OCI-LY1 (cell line): ENCODE data around the gene CCL1.

Experiments
- H2AFZ ChIP-seq: fragments of 200-600 bp; sonication (generic), shearing (Covaris generic); 2 replicates; pipeline ENCODE4 v1.6.0; 2014; ENCODE audit warnings: antibody characterized with exemption, mild to moderate bottlenecking, low read length
- H3F3A ChIP-seq: fragments of 200-600 bp; sonication (generic), shearing (Covaris generic); 2 replicates; pipeline ENCODE4 v1.6.0; 2014; ENCODE audit warnings: mild to moderate bottlenecking, antibody characterized with exemption, low read length, moderate library complexity; ENCODE audit not compliant: insufficient read depth
- H3K27ac ChIP-seq: fragments of 200-600 bp; sonication (generic); 2 replicates; pipeline ENCODE4 v1.5.1; 2014; ENCODE audit warnings: low read length, mixed run types, mild to moderate bottlenecking, low read depth; ENCODE audit not compliant: poor library complexity, severe bottlenecking
- H3K27me3 ChIP-seq: fragments of 200-600 bp; sonication (generic); 2 replicates; pipeline ENCODE4 v1.6.0; 2014; ENCODE audit warnings: antibody characterized with exemption, mild to moderate bottlenecking, low read length, moderate library complexity; ENCODE audit not compliant: insufficient read depth
- H3K36me3 ChIP-seq: fragments of 200-600 bp; sonication (generic); 2 replicates; pipeline ENCODE4 v1.6.1; 2014; ENCODE audit warnings: mild to moderate bottlenecking, antibody characterized with exemption, low read length, moderate library complexity, mixed read lengths; ENCODE audit not compliant: insufficient read depth
- H3K4me1 ChIP-seq: fragments of 200-600 bp; sonication (generic); 2 replicates; pipeline ENCODE4 v1.5.1; 2014; ENCODE audit warnings: mild to moderate bottlenecking, low read length, moderate library complexity; ENCODE audit not compliant: insufficient read depth, severe bottlenecking
- H3K4me2 ChIP-seq: fragments of 200-600 bp; sonication (generic), shearing (Covaris generic); 2 replicates; pipeline ENCODE4 v1.6.1; 2014; ENCODE audit warnings: low read length
- H3K4me3 ChIP-seq: fragments of 200-600 bp; sonication (generic); 2 replicates; pipeline ENCODE4 v1.5.1; 2014; ENCODE audit warnings: low read length, low read depth, mild to moderate bottlenecking, mixed read lengths; ENCODE audit not compliant: poor library complexity, severe bottlenecking
- H3K79me2 ChIP-seq: fragments of 200-600 bp; shearing (Covaris generic); 2 replicates; pipeline ENCODE4 v1.6.1; 2016; ENCODE audit warnings: mixed run types, low read length, mixed read lengths; ENCODE audit not compliant: insufficient read depth
- H3K9ac ChIP-seq: fragments of 200-600 bp; sonication (generic), shearing (Covaris generic); 2 replicates; pipeline ENCODE4 v1.6.1; 2014; ENCODE audit warnings: mild to moderate bottlenecking, low read length, mixed read lengths
- H3K9me2 ChIP-seq: fragments of 200-600 bp; sonication (generic), shearing (Covaris generic); 2 replicates; pipeline ENCODE4 v1.6.1; 2014; ENCODE audit warnings: low read depth, mild to moderate bottlenecking, low read length, mixed read lengths
- H3K9me3 ChIP-seq: fragments of 200-600 bp; shearing (Covaris generic); 2 replicates; pipeline ENCODE4 v1.6.1; 2014; ENCODE audit warnings: low read length, mixed read lengths
- H4K20me1 ChIP-seq: fragments of 200-600 bp; sonication (generic), shearing (Covaris generic); 2 replicates; pipeline ENCODE4 v1.6.0; 2016; ENCODE audit warnings: mild to moderate bottlenecking, low read length; ENCODE audit not compliant: insufficient read depth
- CTCF ChIP-seq: fragments of 200-600 bp; sonication (generic), shearing (Covaris generic); IDR thresholded peaks from 2 replicates; pipeline ENCODE4 v1.5.1; 2017; ENCODE audit warnings: mild to moderate bottlenecking, antibody characterized with exemption, low read length, moderate library complexity, mixed read lengths
- EZH2 ChIP-seq: fragments of 200-600 bp; sonication (generic), shearing (Covaris generic); IDR thresholded peaks from 2 replicates; pipeline ENCODE4 v1.8.0; 2017; ENCODE audit warnings: borderline replicate concordance, mixed run types, mild to moderate bottlenecking, antibody characterized with exemption, low read length, moderate library complexity, mixed read lengths

CCL1 gene

GRCh38 chr17:34393401-34393800 lies 30.4 kb upstream of the CCL1 start:
- no peak overlapping the region for H3K4me2 ChIP-seq
- TF ChIP-seq CTCF (no peak), EZH2 (no peak)
- no peak overlapping the region for H3K4me3 ChIP-seq
- no peak overlapping the region for H3K27ac ChIP-seq
- H3K9me2 ChIP-seq = no peaks in the 10 kb centered on the region
- no peak overlapping the region for H2AFZ ChIP-seq
- no peak overlapping the region for H3K9ac ChIP-seq
- no peaks in the 10 kb centered on the region for H3F3A ChIP-seq
- H3K4me1 ChIP-seq = no peaks in the 10 kb centered on the region
- H3K27me3 ChIP-seq = no peaks in the 10 kb centered on the region; the same call in 1 of the 2 replicates
- no peaks in the 10 kb centered on the region for H3K9me3 ChIP-seq
- H4K20me1 ChIP-seq = no peaks in the 10 kb centered on the region
- no peaks in the 10 kb centered on the region for H3K79me2 ChIP-seq
- H3K36me3 ChIP-seq = no peaks in the 10 kb centered on the region

GRCh38 chr17:34391241-34391640 lies 28.2 kb upstream of the CCL1 start:
- no peak overlapping the region for H3K4me3 ChIP-seq
- H3K9ac ChIP-seq = no peak overlapping the region
- H3F3A ChIP-seq = no peaks in the 10 kb centered on the region
- no peaks in the 10 kb centered on the region for H3K36me3 ChIP-seq
- no peaks in the 10 kb centered on the region for H3K9me2 ChIP-seq
- TF ChIP-seq CTCF (no peak), EZH2 (no peak)
- no peaks in the 10 kb centered on the region for H4K20me1 ChIP-seq
- no peak overlapping the region for H3K4me2 ChIP-seq
- no peaks in the 10 kb centered on the region for H3K9me3 ChIP-seq
- H3K79me2 ChIP-seq = no peaks in the 10 kb centered on the region
- no peaks in the 10 kb centered on the region for H3K27me3 ChIP-seq
- H2AFZ ChIP-seq = no peak overlapping the region
- no peak overlapping the region for H3K27ac ChIP-seq
- no peaks in the 10 kb centered on the region for H3K4me1 ChIP-seq

- no peaks in the 10 kb centered on the region for H3K4me1 ChIP-seq
- H3K9me3 ChIP-seq = no peaks in the 10 kb centered on the region
- no peak overlapping the region for H3K9ac ChIP-seq
- TF ChIP-seq CTCF = no peak
- TF ChIP-seq EZH2 = no peak
- no peak overlapping the region for H3K4me2 ChIP-seq
- no peaks in the 10 kb centered on the region for H4K20me1 ChIP-seq
- no peaks in the 10 kb centered on the region for H3K79me2 ChIP-seq
- H3K27me3 ChIP-seq = no peaks in the 10 kb centered on the region
- no peak overlapping the region for H3K4me3 ChIP-seq
- H3K36me3 ChIP-seq = no peaks in the 10 kb centered on the region
- no peaks in the 10 kb centered on the region for H3K9me2 ChIP-seq
- no peak overlapping the region for H2AFZ ChIP-seq
- H3F3A ChIP-seq = no peaks in the 10 kb centered on the region
- no peak overlapping the region for H3K27ac ChIP-seq
These were observed 27.6 kb upstream of the CCL1 start for GRCh38 chr17:34390649-34391048.
